GM19025 (cell line): ENCODE measurements around the gene MYL12A.
A peak's percentile ranks its signal among the peaks of the same experiment; 100 is the strongest.
"Not testable (repeated sequence)": the region's sequence is repeated elsewhere in the genome, so short reads cannot be mapped to it uniquely, and the experiment has no call there.

ENCODE experiments used
- ATAC-seq: cut with Tn5 transposase; IDR thresholded peaks from one replicate; pipeline ENCODE4 v1.9.1; 2021; ENCODE audit warnings: mild to moderate bottlenecking, low read depth, moderate library complexity; ENCODE audit not compliant: unreplicated experiment

The MYL12A gene

DNA sequence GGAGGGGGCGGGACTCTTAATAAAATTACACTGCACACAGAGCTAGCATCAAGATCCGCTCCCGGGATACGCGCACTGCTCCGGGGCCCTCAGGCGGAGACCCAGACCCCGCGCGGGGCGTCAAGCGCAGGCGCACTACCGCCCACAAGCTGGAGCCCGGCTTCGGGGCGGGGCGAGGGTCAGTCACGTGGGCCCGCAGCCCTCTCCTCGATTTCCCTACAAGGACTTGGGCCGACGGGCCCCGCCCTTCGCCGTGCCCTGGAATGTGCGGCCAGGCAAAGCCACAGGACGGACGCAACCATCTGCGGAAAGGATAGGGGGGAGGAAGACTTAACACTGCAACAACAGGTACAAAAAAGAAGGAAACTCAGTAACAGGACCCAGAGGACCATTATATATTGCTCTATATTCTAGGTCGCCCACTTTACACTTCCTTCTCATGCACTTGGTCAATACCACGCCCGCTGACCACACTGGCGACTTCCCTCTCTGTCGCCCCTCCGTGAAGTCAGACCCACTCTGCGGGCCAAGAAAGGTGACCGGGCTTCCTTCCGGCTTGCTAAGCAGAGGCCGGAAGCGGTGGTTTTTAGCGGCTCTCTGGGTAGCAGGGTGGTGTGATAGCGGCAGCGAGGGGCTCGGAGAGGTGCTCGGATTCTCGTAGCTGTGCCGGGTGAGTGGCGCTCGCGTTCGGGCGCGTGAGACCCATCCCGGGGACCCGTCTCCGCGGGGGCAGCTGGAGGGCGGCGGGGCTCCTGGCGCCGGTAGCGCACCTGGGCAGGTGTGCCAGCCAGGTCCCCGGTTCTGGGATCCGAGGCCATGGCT lies at the start of gene MYL12A:
MYL12A (plus strand) TSS at position 562 of the 822 bp plus-strand sequence. CDS start 5,447 bp downstream, outside the sequence.
- peak; percentile 76 for ATAC-seq

DNA sequence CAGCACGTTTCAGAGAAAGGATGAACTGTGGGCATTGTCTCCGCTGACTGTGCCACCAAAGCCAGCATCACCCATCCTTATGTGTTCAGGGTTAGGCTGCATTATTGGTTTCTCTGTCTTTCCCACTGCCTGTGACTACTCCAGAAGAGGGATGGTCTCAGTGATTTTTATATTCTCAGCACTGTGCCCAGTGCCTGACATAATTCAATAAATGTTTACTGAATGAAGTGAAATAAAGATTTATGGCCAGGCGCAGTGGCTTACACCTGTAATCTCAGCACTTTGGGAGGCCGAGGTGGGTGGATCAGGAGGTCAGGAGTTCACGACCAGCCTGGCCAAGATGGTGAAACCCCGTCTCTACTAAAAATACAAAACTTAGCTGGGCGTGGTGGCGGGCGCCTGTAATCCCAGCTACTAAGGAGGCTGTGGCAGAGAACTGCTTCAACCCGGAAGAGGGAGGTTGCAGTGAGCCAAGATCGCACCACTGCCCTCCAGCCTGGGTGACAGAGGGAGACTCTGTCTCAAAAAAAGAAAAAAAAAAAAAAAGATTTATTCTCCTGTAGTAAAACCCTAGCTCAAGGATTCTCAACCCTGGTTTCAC lies 49.2 kb upstream of the MYL12A start:
- not testable (repeated sequence) for ATAC-seq

DNA sequence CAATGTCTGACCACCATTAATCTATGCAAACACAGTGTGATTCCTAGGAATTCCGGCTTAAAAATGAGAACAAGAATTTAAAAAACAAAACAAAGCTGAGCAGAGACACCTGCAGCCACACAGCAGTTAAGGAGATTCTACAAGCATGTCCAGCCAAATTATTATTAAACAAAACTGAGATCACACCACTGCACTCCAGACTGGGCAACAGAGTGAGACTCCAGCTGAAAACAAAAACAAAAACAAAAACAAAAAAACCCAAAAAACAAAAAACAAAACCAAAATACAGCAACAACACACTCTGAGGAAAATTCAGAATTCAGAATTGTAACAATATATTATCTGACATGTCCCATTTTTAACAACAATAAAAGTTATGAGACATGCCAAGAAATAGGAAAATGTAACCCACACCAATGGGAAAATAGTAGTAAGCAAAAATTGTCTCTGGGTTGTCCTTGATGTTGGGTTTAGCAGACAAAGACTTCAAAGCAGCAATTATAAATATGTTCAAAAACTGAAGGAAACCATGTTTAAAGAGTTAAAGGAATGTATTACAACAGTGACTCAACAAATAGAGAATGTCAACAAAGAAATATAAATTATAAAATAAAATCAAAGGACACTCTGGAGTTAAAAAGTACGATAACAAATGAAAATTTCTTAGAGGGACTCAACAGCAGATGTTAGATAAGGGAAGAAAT lies 47.5 kb upstream of the MYL12A start:
- ATAC-seq: no peak

DNA sequence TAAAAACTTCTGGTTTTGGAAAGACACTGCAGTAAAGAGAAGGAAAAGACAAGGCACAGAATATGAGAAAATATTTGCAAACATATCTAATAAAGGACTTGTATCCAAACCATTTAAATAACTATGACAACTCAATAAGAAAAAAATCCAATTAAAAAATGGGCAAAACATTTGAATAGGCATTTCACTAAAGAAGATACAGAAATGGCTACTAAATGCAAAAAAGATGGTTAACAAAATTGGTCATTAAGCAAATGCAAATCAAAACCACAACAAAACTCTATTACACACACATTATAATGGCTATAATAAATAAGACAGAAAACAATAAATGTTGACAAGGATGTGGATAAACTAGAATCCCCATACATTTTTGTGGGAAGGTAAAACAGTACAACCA lies 42.4 kb upstream of the MYL12A start:
- no peak for ATAC-seq

DNA sequence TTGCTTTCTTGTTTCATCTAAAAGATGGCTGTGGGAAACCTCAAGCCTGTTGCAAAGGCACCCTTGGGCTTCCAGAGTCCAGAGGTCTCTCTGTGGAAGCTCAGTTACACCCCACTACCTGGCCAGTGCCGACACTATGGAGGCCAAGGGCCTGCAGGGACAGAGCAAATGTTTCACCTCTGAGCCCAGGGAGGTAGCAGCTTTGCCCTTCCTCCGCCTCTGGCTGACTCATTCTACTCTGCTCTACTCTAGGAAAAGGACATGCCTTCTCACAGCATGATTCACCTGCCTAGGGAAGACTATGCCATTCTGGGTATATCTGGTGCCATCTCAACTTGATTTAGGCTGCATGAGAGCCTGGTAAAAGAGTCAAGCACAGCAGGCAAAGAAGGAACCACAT lies 40.0 kb upstream of the MYL12A start:
- ATAC-seq: no peak

DNA sequence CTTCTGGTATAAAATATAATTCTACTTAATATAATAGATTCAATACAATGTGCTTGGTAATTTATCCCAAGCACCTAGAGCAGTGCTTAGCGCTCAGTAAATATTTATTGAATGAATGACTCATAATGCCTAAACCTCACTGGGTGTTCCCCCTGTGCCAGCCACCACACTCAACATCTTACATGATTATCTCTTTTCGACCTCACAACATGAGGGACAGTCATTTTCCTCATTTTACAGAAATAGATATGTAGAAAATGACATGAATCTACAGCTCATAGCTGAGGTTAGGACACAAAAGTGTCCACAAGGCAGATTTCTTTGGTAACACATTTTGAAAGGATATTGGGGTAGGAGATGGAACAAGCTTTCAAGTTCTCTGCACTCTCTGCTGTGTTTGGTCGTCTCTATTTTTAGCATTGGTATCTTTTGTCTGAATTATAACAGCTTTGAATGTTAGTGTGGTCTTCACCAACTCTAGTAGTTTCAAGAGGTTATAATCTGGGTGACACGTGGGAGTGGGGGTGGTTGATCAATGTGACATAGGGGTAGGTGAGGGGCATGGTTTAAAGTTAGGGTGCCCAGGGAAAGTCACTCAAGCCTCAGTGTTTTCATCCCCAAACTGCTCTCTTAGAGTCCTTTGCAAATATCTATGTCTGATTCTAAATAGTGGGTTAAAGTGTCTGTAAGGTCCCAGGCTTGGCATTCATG lies 37.6 kb upstream of the MYL12A start:
- ATAC-seq: peak; percentile 88

DNA sequence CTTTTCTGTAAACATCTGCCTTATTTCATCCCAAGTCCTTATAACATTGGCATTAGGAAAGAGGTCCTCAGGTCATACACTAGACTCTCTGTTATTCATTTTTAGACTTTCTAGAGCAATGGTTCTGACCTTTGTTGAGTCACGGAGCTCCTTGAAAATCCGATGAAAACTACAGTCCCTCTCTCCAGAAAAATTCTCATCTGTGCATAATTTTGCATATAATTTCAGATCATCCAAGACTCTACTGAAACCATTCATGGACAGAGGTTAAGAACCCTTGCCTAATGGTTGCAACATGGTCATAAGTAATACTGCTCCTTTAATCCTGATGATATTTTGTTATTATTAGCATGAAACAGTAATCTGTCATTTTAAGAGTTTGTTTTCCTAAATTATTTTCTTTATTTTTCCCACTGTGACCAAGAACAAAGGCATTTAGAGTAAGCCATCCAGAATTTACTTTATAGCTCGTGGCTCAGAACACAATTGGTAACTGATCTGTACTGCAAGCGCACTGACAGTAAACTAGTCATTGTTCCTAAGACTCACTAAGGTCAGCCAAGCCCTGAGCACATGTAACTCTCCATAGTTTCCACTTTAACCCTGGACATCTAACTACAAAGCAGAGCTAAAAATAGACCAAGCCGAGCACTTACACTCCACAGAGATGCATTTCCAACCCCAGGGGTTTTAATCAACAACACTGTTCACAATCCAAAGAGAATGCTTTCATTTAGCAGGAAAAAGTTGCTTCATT lies 36.2 kb upstream of the MYL12A start:
- no peak for ATAC-seq

DNA sequence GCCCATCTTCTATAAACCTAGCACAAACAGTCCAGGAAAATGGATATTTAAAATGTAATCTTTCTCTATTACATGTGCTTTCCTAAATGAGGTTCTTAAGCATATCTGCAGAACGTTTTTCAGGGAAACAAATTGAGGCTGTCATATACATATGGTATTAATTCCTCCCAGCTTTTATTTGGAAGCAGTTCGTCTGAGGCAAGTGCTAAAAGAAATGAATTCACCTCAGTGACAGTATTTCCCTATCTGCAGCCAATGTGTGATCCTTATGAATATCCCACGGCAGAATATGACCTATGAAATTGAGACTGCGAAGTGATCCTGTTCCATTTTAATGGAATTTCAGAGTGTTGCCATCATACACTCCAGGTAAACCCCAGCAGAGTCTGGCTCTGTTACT lies 34.9 kb upstream of the MYL12A start:
- no peak for ATAC-seq

DNA sequence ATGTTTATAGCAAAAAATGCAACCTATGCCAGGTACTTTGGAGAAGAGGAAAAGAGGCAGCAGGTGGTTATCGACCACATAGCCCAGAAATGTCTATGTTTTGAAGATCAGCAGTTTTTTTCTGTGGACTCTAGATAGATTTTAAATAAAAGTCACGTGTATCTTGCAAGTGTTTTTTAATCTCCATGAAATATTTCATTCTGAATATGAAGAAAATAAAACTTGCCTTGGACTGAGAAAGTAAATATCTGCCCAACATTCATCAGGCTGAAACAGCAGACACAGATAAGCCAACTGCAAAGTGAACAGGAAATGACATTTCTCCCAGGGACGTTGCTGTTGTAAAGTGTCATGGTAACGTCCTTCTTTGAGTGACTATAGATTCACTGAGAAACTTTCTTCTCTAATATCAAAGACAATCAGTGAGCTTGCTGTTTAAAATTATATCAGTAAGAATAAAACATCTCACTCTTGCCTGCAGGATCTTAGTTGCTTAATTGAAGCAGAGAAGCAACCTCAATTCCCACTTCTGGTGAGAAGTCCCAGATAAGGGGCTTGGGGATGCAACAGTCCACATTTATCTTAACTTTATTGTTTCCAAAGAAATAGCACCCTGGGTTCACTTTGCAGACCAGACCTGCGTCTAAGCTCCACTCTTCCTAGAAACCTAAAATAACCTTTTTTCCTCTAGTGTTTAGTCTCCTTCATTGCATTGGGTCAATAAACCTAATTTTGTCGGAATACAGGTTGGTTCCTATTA lies 34.1 kb upstream of the MYL12A start:
- ATAC-seq: no peak

DNA sequence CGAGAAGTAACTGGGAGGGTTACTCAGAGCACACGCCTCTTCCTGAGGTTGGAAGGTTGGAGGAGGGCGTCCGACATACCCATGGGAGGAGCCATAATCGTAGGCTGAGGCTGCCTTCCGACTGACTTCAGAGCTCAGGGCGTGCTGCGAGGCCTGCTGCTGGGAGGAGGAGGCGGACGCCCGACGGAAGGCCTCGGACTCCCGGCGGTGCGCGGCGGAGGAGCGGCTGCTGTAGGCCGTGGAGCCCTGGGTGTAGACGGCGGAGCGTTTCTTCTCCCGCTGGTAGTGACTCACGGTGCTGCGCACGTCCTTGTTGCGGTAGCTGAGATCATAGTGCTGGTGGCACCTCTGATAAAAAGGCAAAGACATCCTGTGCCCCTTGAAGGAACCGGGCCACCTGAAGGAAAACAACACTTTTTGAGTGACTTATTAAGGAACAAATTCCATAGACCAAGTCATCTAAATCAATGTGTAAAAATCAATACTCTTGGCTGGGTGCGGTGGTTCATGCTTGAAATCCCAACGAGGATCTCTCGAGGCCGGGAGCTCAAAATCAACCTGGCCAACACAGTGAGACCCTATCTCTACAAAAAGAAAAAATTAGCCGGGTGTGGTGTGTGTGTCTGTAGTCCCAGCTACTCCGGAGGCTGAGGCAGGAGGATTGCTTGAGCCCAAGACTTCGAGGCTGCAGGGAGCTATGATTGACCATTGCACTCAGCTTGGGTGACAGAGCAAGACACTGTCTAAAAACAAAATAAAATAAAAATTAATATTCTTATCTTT lies 32.6 kb upstream of the MYL12A start:
- ATAC-seq: no peak

DNA sequence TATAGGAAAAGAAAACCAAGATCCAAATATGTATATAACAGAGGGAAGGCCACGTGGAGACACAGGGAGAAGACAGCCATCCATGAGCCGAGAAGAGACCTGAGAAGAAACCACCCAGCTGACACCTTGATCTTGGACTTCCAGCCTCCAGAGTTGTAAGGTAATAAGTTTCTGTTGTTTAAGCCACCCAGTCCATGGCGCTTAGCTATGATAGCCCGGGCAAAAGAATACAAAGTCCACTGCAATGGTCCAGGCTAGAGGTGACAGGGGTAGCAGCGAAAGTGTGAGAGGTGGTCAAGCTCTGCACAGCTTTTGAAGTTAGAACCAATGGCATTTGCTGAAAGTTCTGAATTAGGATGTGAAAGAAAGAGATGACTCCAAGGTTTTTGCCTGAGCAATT lies 30.6 kb upstream of the MYL12A start:
- no peak for ATAC-seq

DNA sequence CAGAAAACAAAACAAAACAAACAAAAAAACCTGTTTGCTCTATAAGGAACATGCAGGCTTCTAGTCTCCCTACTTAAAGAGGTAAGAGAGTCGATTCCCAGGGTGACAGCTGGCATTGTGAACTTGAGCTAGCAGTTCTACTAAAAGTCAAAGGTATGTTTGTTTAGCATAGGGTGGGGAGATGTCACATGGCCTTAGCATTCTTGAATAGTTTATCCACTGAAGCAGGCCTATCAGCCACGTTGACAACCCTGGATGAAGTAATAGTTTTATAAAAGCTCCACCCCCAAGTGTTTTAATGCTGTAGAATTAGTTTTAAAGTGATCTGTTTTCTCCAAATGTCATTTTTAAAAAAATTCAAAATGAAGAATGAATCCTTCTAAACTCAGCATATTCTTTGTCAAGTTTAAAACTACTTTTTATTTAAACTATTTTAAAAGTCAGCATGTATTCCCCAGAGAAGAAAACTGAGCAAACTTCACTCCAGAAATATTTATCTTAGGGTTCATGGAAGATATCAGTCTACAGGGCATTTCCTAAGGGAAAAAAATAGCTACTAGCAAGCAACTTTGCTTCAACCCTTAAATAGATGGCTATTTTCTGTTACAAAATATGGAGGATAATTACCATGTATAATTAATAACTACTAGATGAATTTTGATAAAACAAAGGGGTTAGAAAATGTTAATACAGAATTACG lies 29.5 kb upstream of the MYL12A start:
- no peak for ATAC-seq

DNA sequence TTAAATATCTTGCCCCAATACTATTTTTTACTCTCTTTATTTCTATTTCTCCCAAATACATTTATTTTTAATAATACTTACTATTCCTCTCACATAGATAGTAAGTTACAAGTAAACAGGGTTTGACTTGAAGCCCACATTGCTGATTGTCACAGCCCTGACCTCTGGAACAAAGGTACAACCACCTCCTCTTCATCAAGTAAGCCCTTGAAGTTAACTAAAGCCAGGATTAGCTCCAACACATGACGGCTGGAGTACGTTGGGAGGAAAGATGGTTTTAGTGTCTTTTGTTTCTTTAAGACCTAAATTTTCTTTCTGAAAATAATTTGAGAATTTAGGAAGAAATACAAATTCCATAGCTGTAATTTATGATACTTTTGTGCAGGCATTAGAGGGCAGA lies 28.8 kb upstream of the MYL12A start:
- ATAC-seq: no peak

DNA sequence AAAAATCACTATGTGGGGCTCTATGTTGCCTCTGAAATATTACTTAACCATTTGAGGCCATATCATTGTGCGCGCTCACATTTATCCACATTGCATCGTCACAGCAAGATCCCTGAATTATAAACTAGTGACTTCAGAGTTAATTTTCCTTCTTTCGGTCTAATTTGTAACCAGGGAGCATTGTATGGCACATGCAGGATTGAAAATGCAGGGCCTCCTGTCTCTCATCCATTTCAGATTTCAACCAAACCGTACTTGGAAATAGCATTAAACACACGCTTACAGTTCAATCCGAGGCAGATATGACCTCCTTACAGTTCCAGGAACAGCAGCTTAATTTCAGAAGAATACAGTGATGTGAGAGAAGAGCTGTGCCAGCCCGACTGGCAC lies 28.4 kb upstream of the MYL12A start:
- no peak for ATAC-seq

DNA sequence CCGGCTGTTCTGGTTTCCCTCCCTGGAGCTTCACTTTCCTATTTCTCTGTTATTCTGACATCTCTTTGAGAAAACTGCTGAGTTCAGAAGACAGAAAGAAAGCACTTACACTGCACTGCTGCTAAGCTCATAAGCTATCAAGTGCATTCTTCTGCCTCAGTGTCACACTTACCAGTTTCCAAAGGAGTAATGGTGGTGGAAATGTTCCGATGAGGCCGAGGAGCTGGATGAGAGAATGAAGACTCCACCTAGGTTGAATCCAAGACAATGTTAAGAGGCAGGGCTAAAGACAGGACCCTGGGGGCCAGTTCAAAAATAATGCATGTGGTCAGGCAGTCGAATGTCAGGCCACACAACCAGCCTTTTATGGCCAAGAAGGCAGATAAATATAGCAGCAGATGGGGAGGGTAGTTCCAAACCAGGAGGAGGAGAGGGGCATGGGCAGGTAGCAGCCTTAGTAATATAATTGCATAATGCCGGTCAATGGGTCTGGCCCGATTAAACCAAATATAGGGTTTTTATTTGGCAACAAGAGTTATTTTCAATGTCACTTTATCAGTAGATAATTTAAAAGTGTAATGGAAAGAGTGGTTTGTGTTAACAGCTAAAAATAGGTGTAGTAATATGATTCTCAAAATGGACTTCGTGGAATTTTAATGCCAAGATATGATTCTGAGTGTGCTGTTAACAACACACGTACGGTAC lies 27.8 kb upstream of the MYL12A start, which contains the start of gene MYOM1:
MYOM1 (minus strand) TSS at position 338 of the 705 bp plus-strand sequence. CDS start 4,745 bp downstream, outside the sequence.
- no peak for ATAC-seq

DNA sequence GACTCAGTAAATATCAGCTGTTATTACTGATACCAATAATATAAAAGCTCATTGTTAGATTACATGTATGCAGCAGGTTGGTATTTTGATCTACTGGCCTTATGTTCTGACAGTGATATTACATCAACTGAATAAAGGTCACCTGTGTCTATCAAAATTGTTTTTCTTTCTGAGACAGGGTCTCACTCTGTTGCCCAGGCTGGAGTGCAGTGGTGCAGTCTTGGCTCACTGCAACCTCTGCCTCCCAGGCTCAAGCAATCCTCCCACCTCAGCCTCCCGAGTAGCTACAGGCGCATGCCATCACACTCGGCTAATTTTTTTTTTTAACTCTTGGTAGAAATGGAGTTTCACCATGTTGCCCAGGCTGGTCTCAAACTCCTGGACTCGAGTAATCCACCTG lies 26.7 kb upstream of the MYL12A start:
- not testable (repeated sequence) for ATAC-seq

DNA sequence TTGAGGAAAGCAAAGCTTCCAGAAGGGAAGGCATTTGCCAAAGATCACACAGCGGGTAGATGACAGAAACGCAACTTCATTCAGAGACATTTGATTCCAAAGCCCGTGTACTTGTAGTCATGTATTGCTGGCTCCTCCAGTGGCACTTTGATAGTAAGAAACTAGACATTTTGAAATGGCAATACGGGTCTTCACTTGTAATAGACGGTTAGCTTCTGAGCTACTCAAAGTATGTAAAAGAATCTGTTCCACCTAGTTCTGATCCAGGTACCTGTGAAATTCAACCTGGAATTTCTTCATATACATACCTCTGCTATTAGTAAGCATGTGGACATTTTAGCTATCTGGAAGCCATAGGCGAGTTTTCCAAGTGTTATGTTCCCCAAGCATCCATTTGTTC lies 26.1 kb upstream of the MYL12A start:
- no peak for ATAC-seq
